GM23338 (cell line): ENCODE results near the gene TERB1. TPM values are rescaled to one million over a fixed set of nuclear protein-coding genes. Genes with fewer than 3 reads are reported as not detected.

Experiments
- ATAC-seq: fragments of 200-7000 bp; cut with Tn5 transposase; 3 replicates; pipeline ENCODE4 v1.9.1; 2020
- DNase-seq: peaks from one replicate; pipeline ENCODE4 v3.0.0-alpha.2; 2015; ENCODE audit warnings: low spot score
- H2AFZ ChIP-seq: fragments of 200-600 bp; sonication (generic); 2 replicates; pipeline ENCODE4 v1.8.0; 2016; ENCODE audit warnings: antibody characterized with exemption, mild to moderate bottlenecking, moderate library complexity
- H3F3A ChIP-seq: fragments of 200-600 bp; sonication (generic); replicated peaks from 2 replicates; pipeline ENCODE4 v1.8.0; 2017; ENCODE audit warnings: antibody characterized with exemption, mixed run types, low read depth
- H3K27ac ChIP-seq: fragments of 200-600 bp; sonication (generic); 2 replicates; pipeline ENCODE4 v1.6.1; 2016; ENCODE audit warnings: low read depth
- H3K27me3 ChIP-seq: fragments of 200-600 bp; sonication (generic); 2 replicates; pipeline ENCODE4 v1.8.0; 2016; ENCODE audit warnings: mild to moderate bottlenecking, mixed run types, moderate library complexity; ENCODE audit not compliant: insufficient read depth
- H3K36me3 ChIP-seq: fragments of 200-600 bp; sonication (generic); 2 replicates; pipeline ENCODE4 v1.8.0; 2016; ENCODE audit warnings: mild to moderate bottlenecking; ENCODE audit not compliant: insufficient read depth
- H3K4me1 ChIP-seq: fragments of 200-600 bp; sonication (generic); 2 replicates; pipeline ENCODE4 v1.8.0; 2016; ENCODE audit warnings: mild to moderate bottlenecking, moderate library complexity; ENCODE audit not compliant: insufficient read depth
- H3K4me2 ChIP-seq: fragments of 200-600 bp; sonication (generic); 2 replicates; pipeline ENCODE4 v1.7.1; 2017; ENCODE audit warnings: mixed run types
- H3K4me3 ChIP-seq: fragments of 200-600 bp; sonication (generic); 2 replicates; pipeline ENCODE4 v1.6.1; 2016; ENCODE audit warnings: mixed run types
- H3K79me2 ChIP-seq: fragments of 200-600 bp; sonication (generic); replicated peaks from 2 replicates; pipeline ENCODE4 v1.8.0; 2017; ENCODE audit warnings: mild to moderate bottlenecking; ENCODE audit not compliant: insufficient read depth
- H3K9me2 ChIP-seq: fragments of 200-600 bp; sonication (generic); 2 replicates; pipeline ENCODE4 v1.8.0; 2017; ENCODE audit not compliant: insufficient read depth
- H4K20me1 ChIP-seq: fragments of 200-600 bp; sonication (generic); replicated peaks from 2 replicates; pipeline ENCODE4 v1.8.0; 2017; ENCODE audit warnings: mild to moderate bottlenecking; ENCODE audit not compliant: insufficient read depth
- H3K27ac Mint-ChIP-seq: 2 replicates; pipeline ENCODE4 v1.8.0; 2020; ENCODE audit warnings: inconsistent platforms, mild to moderate bottlenecking, moderate library complexity, mixed read lengths
- H3K27me3 Mint-ChIP-seq: 3 replicates; pipeline ENCODE4 v1.8.0; 2022; ENCODE audit warnings: low read depth, mild to moderate bottlenecking, moderate library complexity, mixed read lengths, inconsistent platforms; ENCODE audit not compliant: insufficient read depth, poor library complexity
- H3K36me3 Mint-ChIP-seq: 3 replicates; pipeline ENCODE4 v1.8.0; 2021; ENCODE audit warnings: low read depth, mild to moderate bottlenecking, inconsistent platforms, moderate library complexity, mixed read lengths
- H3K4me1 Mint-ChIP-seq: 3 replicates; pipeline ENCODE4 v1.8.0; 2020; ENCODE audit warnings: mild to moderate bottlenecking, inconsistent platforms, mixed read lengths
- H3K4me3 Mint-ChIP-seq: 3 replicates; pipeline ENCODE4 v1.8.0; 2021; ENCODE audit warnings: moderate library complexity, mild to moderate bottlenecking, inconsistent platforms, mixed read lengths
- H3K9me3 Mint-ChIP-seq: 3 replicates; pipeline ENCODE4 v1.8.0; 2020; ENCODE audit warnings: moderate library complexity, mild to moderate bottlenecking, inconsistent platforms, mixed read lengths
- CREB1 ChIP-seq: fragments of 250-450 bp; sonication (Bioruptor Pico); IDR thresholded peaks from 2 replicates; pipeline ENCODE4 v1.5.0; 2020; ENCODE audit warnings: low read depth, mild to moderate bottlenecking, moderate library complexity
- EZH2 ChIP-seq: fragments of 200-600 bp; sonication (generic); IDR thresholded peaks from one replicate; pipeline ENCODE4 v1.8.0; 2017; ENCODE audit warnings: antibody characterized with exemption, mild to moderate bottlenecking, low read depth; ENCODE audit not compliant: unreplicated experiment
- EZH2phosphoT487 ChIP-seq: fragments of 200-600 bp; sonication (generic); IDR thresholded peaks from one replicate; pipeline ENCODE4 v1.8.1; 2018; ENCODE audit warnings: antibody characterized with exemption; ENCODE audit not compliant: unreplicated experiment
- NANOG ChIP-seq: IDR thresholded peaks from 2 replicates; pipeline ENCODE4 v1.6.1; 2016; ENCODE audit warnings: antibody characterized with exemption, borderline replicate concordance
- POLR2AphosphoS5 ChIP-seq: IDR thresholded peaks from 2 replicates; pipeline ENCODE4 v1.6.1; 2016; ENCODE audit warnings: antibody characterized with exemption, low read depth
- STAT1 ChIP-seq: IDR thresholded peaks from one replicate; pipeline ENCODE4 v1.6.1; 2016; ENCODE audit warnings: antibody characterized with exemption; ENCODE audit not compliant: unreplicated experiment
- ZNF114 ChIP-seq: fragments of 250-450 bp; sonication (Bioruptor Pico); IDR thresholded peaks from 2 replicates; pipeline ENCODE4 v1.5.0; 2020; ENCODE audit warnings: mild to moderate bottlenecking, moderate library complexity
- ZNF331 ChIP-seq: fragments of 250-450 bp; sonication (Bioruptor Pico); IDR thresholded peaks from 2 replicates; pipeline ENCODE4 v1.5.0; 2020; ENCODE audit warnings: low read depth, mild to moderate bottlenecking, moderate library complexity
- polyA plus RNA-seq: library from polyadenylated mRNA; unstranded; fragments of >200 nt; fragmentation: Nextera tagmentation; extraction: Ambion mirVana; gene quantifications from 2 replicates; pipeline ENCODE4 v1.2.1, GENCODE V29; 2016
- total RNA-seq: library from RNA; depleted of rRNA; stranded (reverse); fragments of >200 nt; shearing (Covaris generic); gene quantifications from 2 replicates; pipeline ENCODE4 v1.2.3, GENCODE V29; 2014
- TF ChIP-seq, protein P1 (sequence below): IDR thresholded peaks from one replicate; pipeline ENCODE4 v1.6.1; 2018; ENCODE audit warnings: antibody characterized with exemption; ENCODE audit not compliant: unreplicated experiment
- TF ChIP-seq, protein P2 (sequence below): fragments of 250-450 bp; sonication (Bioruptor Pico); IDR thresholded peaks from 2 replicates; pipeline ENCODE4 v1.5.0; 2020; ENCODE audit warnings: mild to moderate bottlenecking, moderate library complexity
- TF ChIP-seq, protein P3 (sequence below): IDR thresholded peaks from 2 replicates; pipeline ENCODE4 v1.6.1; 2016; ENCODE audit warnings: antibody characterized with exemption

The TERB1 gene
- total and polyA plus RNA-seq, 2 experiments from 2014 or later = not detected

DNA sequence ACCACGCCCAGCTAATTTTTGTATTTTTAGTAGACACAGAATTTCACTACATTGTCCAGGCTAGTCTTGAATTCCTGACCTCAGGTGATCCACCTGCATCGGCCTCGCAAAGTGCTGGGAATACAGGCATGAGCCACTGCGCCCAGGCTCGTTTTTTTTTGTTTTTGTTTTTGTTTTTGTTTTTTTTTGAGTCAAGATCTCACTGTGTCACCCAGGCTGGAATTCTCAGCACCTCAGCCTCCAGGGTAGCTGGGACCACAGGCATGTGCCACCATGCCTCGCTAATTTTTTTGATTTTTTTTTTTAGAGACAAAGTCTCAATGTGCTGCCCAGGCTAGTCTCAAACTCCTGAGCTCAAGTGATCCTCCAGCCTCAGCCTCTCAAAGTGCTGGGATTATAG lies 87.3 kb downstream of the TERB1 start (continued):
- TF ChIP-seq, protein P1, sequence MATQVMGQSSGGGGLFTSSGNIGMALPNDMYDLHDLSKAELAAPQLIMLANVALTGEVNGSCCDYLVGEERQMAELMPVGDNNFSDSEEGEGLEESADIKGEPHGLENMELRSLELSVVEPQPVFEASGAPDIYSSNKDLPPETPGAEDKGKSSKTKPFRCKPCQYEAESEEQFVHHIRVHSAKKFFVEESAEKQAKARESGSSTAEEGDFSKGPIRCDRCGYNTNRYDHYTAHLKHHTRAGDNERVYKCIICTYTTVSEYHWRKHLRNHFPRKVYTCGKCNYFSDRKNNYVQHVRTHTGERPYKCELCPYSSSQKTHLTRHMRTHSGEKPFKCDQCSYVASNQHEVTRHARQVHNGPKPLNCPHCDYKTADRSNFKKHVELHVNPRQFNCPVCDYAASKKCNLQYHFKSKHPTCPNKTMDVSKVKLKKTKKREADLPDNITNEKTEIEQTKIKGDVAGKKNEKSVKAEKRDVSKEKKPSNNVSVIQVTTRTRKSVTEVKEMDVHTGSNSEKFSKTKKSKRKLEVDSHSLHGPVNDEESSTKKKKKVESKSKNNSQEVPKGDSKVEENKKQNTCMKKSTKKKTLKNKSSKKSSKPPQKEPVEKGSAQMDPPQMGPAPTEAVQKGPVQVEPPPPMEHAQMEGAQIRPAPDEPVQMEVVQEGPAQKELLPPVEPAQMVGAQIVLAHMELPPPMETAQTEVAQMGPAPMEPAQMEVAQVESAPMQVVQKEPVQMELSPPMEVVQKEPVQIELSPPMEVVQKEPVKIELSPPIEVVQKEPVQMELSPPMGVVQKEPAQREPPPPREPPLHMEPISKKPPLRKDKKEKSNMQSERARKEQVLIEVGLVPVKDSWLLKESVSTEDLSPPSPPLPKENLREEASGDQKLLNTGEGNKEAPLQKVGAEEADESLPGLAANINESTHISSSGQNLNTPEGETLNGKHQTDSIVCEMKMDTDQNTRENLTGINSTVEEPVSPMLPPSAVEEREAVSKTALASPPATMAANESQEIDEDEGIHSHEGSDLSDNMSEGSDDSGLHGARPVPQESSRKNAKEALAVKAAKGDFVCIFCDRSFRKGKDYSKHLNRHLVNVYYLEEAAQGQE = no peak
- TF ChIP-seq CREB1 (CRISPR knock-in tag) = no peak
- TF ChIP-seq EZH2 = no peak

DNA sequence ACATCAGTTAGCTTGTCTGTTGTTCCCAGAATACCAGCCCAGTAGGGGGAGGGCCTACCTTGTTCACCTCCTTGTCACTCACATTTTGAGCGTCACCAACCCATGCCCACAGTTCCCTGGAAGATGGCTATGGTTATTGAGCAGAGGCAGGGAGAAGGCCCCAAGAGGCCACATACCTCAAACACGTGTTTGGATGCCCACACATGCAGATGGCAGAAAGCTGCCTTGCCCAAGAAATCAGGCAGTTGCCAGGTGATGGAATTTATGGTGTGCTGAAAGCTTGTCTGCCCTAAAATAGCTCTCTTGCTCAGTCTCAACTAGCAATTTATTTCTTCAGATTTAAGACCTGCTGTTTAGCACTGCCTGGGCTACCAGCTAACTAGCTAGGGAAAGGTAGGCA lies 88.3 kb downstream of the TERB1 start:
- Mint-ChIP-seq H3K4me3 (no peak overlapping the region), H3K27me3 (peaks cover 4% of the 10 kb centered on the region), H3K9me3 (peaks cover 11% of the 10 kb centered on the region; the same call in 2 of the 3 replicates), H3K36me3 (peaks cover 8% of the 10 kb centered on the region), H3K27ac (no peak overlapping the region), H3K4me1 (no peaks in the 10 kb centered on the region)
- no peaks in the 10 kb centered on the region for H3K9me2 ChIP-seq
- H4K20me1 ChIP-seq = no peaks in the 10 kb centered on the region
- no peak overlapping the region for H3K4me3 ChIP-seq
- no peaks in the 10 kb centered on the region for H3K79me2 ChIP-seq
- H3K27ac ChIP-seq = no peak overlapping the region
- DNase-seq = no peak
- H3K4me1 ChIP-seq = no peaks in the 10 kb centered on the region
- H3K27me3 ChIP-seq = no peaks in the 10 kb centered on the region
- H3K4me2 ChIP-seq = no peak overlapping the region
- peaks cover 10% of the 10 kb centered on the region for H3F3A ChIP-seq
- no peak for ATAC-seq
- no peak overlapping the region for H2AFZ ChIP-seq
- no peaks in the 10 kb centered on the region for H3K36me3 ChIP-seq
- TF ChIP-seq POLR2AphosphoS5 (no peak), NANOG (no peak), STAT1 (no peak), EZH2phosphoT487 (no peak), ZNF114 (CRISPR knock-in tag) (no peak), ZNF331 (no peak), EZH2 (no peak)
- TF ChIP-seq, protein P1 = no peak
- TF ChIP-seq, protein P2, sequence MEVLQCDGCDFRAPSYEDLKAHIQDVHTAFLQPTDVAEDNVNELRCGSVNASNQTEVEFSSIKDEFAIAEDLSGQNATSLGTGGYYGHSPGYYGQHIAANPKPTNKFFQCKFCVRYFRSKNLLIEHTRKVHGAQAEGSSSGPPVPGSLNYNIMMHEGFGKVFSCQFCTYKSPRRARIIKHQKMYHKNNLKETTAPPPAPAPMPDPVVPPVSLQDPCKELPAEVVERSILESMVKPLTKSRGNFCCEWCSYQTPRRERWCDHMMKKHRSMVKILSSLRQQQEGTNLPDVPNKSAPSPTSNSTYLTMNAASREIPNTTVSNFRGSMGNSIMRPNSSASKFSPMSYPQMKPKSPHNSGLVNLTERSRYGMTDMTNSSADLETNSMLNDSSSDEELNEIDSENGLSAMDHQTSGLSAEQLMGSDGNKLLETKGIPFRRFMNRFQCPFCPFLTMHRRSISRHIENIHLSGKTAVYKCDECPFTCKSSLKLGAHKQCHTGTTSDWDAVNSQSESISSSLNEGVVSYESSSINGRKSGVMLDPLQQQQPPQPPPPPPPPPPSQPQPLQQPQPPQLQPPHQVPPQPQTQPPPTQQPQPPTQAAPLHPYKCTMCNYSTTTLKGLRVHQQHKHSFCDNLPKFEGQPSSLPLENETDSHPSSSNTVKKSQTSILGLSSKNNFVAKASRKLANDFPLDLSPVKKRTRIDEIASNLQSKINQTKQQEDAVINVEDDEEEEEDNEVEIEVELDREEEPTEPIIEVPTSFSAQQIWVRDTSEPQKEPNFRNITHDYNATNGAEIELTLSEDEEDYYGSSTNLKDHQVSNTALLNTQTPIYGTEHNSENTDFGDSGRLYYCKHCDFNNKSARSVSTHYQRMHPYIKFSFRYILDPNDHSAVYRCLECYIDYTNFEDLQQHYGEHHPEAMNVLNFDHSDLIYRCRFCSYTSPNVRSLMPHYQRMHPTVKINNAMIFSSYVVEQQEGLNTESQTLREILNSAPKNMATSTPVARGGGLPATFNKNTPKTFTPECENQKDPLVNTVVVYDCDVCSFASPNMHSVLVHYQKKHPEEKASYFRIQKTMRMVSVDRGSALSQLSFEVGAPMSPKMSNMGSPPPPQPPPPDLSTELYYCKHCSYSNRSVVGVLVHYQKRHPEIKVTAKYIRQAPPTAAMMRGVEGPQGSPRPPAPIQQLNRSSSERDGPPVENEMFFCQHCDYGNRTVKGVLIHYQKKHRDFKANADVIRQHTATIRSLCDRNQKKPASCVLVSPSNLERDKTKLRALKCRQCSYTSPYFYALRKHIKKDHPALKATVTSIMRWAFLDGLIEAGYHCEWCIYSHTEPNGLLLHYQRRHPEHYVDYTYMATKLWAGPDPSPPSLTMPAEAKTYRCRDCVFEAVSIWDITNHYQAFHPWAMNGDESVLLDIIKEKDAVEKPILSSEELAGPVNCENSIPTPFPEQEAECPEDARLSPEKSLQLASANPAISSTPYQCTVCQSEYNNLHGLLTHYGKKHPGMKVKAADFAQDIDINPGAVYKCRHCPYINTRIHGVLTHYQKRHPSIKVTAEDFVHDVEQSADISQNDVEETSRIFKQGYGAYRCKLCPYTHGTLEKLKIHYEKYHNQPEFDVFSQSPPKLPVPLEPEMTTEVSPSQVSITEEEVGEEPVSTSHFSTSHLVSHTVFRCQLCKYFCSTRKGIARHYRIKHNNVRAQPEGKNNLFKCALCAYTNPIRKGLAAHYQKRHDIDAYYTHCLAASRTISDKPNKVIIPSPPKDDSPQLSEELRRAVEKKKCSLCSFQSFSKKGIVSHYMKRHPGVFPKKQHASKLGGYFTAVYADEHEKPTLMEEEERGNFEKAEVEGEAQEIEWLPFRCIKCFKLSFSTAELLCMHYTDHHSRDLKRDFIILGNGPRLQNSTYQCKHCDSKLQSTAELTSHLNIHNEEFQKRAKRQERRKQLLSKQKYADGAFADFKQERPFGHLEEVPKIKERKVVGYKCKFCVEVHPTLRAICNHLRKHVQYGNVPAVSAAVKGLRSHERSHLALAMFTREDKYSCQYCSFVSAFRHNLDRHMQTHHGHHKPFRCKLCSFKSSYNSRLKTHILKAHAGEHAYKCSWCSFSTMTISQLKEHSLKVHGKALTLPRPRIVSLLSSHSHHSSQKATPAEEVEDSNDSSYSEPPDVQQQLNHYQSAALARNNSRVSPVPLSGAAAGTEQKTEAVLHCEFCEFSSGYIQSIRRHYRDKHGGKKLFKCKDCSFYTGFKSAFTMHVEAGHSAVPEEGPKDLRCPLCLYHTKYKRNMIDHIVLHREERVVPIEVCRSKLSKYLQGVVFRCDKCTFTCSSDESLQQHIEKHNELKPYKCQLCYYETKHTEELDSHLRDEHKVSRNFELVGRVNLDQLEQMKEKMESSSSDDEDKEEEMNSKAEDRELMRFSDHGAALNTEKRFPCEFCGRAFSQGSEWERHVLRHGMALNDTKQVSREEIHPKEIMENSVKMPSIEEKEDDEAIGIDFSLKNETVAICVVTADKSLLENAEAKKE (CRISPR knock-in tag) = no peak
- TF ChIP-seq, protein P3, sequence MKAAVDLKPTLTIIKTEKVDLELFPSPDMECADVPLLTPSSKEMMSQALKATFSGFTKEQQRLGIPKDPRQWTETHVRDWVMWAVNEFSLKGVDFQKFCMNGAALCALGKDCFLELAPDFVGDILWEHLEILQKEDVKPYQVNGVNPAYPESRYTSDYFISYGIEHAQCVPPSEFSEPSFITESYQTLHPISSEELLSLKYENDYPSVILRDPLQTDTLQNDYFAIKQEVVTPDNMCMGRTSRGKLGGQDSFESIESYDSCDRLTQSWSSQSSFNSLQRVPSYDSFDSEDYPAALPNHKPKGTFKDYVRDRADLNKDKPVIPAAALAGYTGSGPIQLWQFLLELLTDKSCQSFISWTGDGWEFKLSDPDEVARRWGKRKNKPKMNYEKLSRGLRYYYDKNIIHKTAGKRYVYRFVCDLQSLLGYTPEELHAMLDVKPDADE = no peak
